GM13976 (cell line): ENCODE data around the gene SLC34A3.

ENCODE experiments used
- DNase-seq: peaks from one replicate; pipeline ENCODE4 v3.0.0; 2012; ENCODE audit warnings: low spot score
- in situ Hi-C: fragments of 300-500 bp; cut with MboI; formaldehyde crosslinking; loops from one replicate; pipeline ENCODE4 v1.12.0; 2022; ENCODE audit warnings: low sequenced_read_pairs, mixed read lengths, inconsistent platforms; ENCODE audit not compliant: unreplicated experiment
- TF ChIP-seq, protein P1 (sequence below): IDR thresholded peaks from 2 replicates; pipeline ENCODE4 v1.5.1; 2012; ENCODE audit warnings: borderline replicate concordance, mild to moderate bottlenecking; ENCODE audit not compliant: insufficient read depth; ENCODE audit errors: extremely low read depth, missing control alignments, control extremely low read depth

Gene SLC34A3

DNA sequence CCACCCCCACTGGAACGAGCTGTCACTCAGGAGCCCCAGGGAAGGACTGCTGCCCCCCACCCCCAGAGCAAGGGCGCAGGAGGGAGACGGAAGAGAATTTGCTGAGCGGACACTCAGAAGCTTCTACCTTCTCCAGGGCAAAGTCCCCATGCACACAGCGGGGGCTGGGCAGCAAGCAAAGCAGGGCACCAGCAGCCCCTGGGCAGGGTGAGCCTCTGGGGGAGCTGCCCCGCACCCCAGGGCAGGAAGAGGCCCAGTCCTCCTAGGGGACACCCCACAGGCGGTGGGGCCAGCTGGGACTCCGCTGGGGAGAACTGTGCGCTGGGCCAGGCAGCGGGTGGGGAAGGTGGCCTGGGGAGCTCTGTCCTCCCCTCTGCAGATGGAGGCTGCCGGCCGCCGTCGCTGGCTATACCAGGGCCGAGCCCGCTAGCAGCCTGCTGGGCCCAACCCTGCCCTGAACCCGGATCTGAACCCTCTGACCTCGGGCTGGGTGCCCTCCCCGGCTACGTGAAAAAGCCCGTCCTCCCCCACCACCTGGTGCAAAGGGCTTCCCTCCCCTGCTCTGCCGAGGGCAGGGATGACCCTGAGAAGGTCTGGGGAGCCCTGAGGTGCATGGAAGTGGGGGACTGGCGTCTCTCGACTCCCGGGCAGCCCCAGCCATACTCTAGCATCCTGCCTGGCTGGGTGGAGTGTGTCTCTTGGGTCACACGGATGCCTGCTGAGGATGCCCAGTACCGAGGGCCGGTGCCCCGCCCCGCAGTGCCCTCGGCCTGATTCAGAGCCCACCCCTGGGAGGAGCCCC lies 597 bp upstream of the SLC34A3 start:
- TF ChIP-seq, protein P1, sequence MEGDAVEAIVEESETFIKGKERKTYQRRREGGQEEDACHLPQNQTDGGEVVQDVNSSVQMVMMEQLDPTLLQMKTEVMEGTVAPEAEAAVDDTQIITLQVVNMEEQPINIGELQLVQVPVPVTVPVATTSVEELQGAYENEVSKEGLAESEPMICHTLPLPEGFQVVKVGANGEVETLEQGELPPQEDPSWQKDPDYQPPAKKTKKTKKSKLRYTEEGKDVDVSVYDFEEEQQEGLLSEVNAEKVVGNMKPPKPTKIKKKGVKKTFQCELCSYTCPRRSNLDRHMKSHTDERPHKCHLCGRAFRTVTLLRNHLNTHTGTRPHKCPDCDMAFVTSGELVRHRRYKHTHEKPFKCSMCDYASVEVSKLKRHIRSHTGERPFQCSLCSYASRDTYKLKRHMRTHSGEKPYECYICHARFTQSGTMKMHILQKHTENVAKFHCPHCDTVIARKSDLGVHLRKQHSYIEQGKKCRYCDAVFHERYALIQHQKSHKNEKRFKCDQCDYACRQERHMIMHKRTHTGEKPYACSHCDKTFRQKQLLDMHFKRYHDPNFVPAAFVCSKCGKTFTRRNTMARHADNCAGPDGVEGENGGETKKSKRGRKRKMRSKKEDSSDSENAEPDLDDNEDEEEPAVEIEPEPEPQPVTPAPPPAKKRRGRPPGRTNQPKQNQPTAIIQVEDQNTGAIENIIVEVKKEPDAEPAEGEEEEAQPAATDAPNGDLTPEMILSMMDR: no peak
- in situ Hi-C loops: loop anchor here (5.0 kb wide), 1 partner anchor 113 kb away; no protein-coding TSS in a partner anchor
- no peak for DNase-seq

DNA sequence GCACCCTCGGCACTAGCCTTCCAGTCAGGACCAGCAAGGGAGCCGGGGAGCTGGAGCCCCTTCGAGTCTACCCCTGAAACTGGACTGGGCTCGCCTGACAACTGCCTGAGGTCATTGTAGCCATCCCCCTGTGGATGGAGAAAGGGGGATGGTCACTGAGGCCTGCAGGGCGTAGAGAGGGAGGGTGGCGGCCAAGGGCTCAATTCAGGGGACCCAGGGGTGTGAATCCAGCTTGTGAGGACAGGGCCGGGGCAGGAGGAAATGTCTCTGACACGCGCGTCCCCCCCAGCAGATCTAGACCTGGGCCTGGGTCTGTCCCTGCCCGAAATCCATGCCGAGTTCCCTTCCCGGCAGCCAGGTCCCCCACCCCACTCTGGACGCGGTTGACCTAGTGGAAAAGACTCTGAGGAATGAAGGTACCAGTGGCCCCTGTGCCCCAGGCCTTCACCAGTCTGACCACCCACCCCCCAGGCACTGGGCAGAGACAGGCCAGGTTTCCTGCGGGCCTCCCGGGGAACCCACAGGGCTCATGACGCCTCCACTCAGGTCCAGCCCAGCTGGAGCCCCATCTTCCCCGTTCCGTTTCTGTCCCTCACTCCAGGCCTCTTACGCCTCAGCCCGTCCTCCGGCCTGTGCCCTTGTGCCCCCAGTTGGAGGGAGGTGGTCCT lies 805 bp downstream of the SLC34A3 start:
- DNase-seq: no peak
- in situ Hi-C loops: no loop called here

DNA sequence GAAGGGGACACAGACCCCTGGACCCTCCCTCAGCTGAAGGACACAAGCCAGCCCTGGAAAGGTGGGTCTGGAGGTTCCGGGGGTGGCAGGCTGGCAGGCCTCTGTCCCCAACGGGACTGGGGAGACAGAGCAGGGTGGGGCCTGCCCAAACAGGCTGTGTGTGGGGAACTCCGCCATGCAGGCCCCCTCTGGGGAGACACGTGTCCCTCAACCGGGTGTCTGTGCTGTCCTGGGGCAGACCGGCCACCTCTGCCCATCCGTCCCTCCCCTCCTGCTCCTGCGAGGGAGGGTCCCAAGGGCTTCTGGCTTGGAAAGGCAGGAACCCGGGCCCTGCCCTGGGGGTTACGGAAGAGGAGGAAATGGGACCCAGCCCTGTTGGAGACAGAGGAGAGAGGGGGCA lies 1.4 kb downstream of the SLC34A3 start:
- TF ChIP-seq, protein P1: no peak
- in situ Hi-C loops: no loop called here
- no peak for DNase-seq

More for the DNA sequence above, 805 bp downstream of the SLC34A3 start:
- TF ChIP-seq, protein P1: no peak

DNA sequence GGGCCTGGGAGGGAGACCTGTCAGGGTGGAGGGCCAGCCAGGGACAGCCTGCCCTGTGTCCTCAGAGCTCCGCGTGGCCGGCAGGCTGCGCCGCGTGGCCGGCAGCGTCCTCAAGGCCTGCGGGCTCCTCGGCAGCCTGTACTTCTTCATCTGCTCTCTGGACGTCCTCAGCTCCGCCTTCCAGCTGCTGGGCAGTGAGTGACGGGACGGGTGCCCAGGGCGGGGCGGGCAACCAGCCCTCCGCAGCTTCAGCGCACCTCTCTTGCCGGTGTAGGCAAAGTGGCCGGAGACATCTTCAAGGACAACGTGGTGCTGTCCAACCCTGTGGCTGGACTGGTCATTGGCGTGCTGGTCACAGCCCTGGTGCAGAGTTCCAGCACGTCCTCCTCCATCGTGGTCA lies 1.8 kb downstream of the SLC34A3 start:
- TF ChIP-seq, protein P1: no peak
- in situ Hi-C loops: no loop called here

DNA sequence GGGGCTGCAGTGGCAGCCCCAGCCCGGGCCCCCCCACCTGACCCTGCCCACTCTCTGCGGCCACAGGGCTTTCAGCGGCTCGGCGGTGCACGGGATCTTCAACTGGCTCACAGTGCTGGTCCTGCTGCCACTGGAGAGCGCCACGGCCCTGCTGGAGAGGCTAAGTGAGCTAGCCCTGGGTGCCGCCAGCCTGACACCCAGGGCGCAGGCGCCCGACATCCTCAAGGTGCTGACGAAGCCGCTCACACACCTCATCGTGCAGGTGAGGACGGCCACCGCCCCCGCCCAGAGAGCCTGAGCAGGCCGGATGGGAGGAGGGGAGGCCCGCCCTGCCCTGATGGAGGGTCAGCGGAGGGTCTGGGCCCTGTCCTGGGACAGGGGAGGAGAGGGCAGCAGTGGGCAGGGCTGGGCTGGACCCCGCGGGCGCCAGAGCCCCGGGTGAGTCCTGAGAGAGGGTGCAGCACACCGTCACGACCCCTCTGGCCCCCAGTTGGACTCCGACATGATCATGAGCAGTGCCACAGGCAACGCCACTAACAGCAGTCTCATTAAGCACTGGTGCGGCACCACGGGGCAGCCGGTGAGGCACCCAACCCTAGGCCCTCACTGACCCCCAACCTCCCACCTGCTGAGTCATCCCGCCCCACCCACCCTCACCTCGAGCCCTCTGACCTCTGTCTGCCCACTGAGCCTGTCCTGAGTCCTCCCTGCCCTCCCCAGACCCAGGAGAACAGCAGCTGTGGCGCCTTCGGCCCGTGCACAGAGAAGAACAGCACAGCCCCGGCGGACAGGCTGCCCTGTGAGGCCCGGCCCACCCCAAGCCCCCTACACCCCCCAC lies 2.7 kb downstream of the SLC34A3 start:
- no peak for DNase-seq
- in situ Hi-C loops: no loop called here
- TF ChIP-seq, protein P1: no peak

More for the DNA sequence above, 1.8 kb downstream of the SLC34A3 start:
- DNase-seq: no peak

DNA sequence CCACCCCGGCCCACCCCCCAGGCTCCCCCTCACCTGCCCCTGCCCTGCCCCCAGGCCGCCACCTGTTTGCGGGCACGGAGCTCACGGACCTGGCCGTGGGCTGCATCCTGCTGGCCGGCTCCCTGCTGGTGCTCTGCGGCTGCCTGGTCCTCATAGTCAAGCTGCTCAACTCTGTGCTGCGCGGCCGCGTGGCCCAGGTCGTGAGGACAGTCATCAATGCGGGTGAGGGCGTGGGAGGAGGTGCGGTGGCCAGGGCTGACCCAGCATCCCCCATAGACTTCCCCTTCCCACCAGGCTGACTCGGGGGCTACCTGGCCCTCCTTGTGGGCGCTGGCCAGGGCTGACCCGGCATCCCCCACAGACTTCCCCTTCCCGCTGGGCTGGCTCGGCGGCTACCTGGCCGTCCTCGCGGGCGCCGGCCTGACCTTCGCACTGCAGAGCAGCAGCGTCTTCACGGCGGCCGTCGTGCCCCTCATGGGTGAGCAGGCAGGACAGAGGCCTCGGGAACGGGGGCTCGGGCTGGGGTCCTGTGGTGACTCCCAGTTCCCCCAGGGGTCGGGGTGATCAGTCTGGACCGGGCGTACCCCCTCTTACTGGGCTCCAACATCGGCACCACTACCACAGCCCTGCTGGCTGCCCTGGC lies 3.5 kb downstream of the SLC34A3 start:
- DNase-seq: no peak
- TF ChIP-seq, protein P1: no peak
- in situ Hi-C loops: no loop called here
